ENCODE data around the gene NMT1.
A peak's percentile ranks its signal among the peaks of the same experiment; 100 is the strongest.

DNA sequence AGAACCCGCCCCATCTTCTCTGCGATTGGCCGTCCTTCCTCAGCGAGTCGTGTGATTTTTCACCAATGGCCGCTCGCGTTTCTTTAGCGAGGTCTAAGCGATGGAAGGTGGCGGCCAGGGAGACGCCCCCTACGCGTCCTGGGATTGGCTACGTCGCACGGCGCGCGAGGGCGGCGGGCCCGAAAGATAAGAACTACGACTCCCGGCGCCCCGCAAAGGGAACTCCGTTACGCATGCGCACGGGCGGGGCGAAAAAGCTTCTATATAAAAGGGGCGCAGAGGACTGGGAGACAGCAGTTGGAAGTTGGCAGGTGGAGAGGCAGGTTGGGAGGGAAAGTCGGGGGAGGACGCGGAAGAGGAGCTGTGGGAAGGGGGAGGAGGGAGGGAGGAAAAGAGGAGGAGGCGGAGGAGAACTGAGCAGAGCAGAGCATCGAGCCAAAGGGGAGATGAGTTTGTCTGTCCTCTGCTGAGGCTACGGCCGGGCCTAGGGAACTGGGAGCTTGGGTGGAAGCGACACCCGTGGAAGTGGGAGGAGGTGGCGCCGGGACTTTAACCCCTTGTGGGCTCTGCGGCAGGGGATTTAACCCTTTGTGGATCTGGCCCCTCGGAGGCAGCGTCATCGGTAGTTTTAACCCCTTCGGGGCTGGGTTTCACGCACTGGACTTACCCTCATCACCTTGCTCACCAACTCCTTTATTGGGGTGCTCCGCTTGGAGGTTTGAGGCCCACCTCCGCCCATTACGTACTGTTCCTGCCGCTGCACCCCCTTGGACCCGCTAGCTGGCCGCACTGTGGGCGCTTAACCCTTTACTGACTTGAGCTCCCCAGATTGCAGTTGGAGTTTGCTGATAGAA is 87.3 kb downstream of the NMT1 start, which contains the start of gene HEXIM1:
- TF ChIP-seq TCF7L2 (IDR thresholded peaks at IDR 0.05; ENCODE audit: borderline replicate concordance, low read depth, low read length) (no peak), ZBTB8A (tag by site-specific recombination; IDR thresholded peaks at IDR 0.05) (peak; percentile 76), GLI4 (tag by site-specific recombination; IDR thresholded peaks at IDR 0.05) (peak; percentile 100), ZFP37 (tag by site-specific recombination; IDR thresholded peaks at IDR 0.05) (peak; percentile 99), ZNF121 (tag by site-specific recombination; IDR thresholded peaks at IDR 0.05) (peak; percentile 91), HOXC10 (CRISPR knock-in tag; IDR thresholded peaks at IDR 0.05) (no peak), ZNF174 (tag by site-specific recombination; IDR thresholded peaks at IDR 0.05) (no peak), ZNF544 (tag by site-specific recombination; IDR thresholded peaks at IDR 0.05) (no peak)
- TF ChIP-seq, protein P1, sequence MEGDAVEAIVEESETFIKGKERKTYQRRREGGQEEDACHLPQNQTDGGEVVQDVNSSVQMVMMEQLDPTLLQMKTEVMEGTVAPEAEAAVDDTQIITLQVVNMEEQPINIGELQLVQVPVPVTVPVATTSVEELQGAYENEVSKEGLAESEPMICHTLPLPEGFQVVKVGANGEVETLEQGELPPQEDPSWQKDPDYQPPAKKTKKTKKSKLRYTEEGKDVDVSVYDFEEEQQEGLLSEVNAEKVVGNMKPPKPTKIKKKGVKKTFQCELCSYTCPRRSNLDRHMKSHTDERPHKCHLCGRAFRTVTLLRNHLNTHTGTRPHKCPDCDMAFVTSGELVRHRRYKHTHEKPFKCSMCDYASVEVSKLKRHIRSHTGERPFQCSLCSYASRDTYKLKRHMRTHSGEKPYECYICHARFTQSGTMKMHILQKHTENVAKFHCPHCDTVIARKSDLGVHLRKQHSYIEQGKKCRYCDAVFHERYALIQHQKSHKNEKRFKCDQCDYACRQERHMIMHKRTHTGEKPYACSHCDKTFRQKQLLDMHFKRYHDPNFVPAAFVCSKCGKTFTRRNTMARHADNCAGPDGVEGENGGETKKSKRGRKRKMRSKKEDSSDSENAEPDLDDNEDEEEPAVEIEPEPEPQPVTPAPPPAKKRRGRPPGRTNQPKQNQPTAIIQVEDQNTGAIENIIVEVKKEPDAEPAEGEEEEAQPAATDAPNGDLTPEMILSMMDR (tag by site-specific recombination; IDR thresholded peaks at IDR 0.05): peak; percentile 40; the same call in 1 of the 2 replicates
- TF ChIP-seq, protein P2, sequence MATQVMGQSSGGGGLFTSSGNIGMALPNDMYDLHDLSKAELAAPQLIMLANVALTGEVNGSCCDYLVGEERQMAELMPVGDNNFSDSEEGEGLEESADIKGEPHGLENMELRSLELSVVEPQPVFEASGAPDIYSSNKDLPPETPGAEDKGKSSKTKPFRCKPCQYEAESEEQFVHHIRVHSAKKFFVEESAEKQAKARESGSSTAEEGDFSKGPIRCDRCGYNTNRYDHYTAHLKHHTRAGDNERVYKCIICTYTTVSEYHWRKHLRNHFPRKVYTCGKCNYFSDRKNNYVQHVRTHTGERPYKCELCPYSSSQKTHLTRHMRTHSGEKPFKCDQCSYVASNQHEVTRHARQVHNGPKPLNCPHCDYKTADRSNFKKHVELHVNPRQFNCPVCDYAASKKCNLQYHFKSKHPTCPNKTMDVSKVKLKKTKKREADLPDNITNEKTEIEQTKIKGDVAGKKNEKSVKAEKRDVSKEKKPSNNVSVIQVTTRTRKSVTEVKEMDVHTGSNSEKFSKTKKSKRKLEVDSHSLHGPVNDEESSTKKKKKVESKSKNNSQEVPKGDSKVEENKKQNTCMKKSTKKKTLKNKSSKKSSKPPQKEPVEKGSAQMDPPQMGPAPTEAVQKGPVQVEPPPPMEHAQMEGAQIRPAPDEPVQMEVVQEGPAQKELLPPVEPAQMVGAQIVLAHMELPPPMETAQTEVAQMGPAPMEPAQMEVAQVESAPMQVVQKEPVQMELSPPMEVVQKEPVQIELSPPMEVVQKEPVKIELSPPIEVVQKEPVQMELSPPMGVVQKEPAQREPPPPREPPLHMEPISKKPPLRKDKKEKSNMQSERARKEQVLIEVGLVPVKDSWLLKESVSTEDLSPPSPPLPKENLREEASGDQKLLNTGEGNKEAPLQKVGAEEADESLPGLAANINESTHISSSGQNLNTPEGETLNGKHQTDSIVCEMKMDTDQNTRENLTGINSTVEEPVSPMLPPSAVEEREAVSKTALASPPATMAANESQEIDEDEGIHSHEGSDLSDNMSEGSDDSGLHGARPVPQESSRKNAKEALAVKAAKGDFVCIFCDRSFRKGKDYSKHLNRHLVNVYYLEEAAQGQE (tag by site-specific recombination; IDR thresholded peaks at IDR 0.05): peak; percentile 80
- TF ChIP-seq, protein P3, sequence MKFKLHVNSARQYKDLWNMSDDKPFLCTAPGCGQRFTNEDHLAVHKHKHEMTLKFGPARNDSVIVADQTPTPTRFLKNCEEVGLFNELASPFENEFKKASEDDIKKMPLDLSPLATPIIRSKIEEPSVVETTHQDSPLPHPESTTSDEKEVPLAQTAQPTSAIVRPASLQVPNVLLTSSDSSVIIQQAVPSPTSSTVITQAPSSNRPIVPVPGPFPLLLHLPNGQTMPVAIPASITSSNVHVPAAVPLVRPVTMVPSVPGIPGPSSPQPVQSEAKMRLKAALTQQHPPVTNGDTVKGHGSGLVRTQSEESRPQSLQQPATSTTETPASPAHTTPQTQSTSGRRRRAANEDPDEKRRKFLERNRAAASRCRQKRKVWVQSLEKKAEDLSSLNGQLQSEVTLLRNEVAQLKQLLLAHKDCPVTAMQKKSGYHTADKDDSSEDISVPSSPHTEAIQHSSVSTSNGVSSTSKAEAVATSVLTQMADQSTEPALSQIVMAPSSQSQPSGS (tag by site-specific recombination; IDR thresholded peaks at IDR 0.05; ENCODE audit: low read depth): peak; percentile 67

All from HEK293 (cell line).